Vagina (tissue), 2 donors: ENCODE measurements around the gene NOL6. TPM values are rescaled to one million over a fixed set of nuclear protein-coding genes. Genes with fewer than 3 reads are reported as not detected.

ENCODE experiments used
- DNase-seq, 2 donors: peaks; one replicate each; pipeline ENCODE4 v3.0.0-alpha.2; 2017; ENCODE audit errors: extremely low spot score in 2 of 2
- H3K27ac ChIP-seq: fragments of 200-600 bp; sonication (generic); one replicate; pipeline ENCODE4 v1.5.1; 2019
- H3K27me3 ChIP-seq: fragments of 200-600 bp; sonication (generic); one replicate; pipeline ENCODE4 v1.5.1; 2019
- H3K36me3 ChIP-seq, 2 donors: fragments of 200-600 bp; sonication (generic); one replicate each; pipeline ENCODE4 v1.5.1; 2017 to 2019
- H3K4me1 ChIP-seq: fragments of 200-600 bp; sonication (generic); one replicate; pipeline ENCODE4 v1.5.1; 2019
- H3K4me3 ChIP-seq, 2 donors: fragments of 200-600 bp; sonication (generic); 1 replicate in 1 of 2; 2 replicates in 1 of 2; pipeline ENCODE4 v1.5.1; 2016 to 2019
- H3K9me3 ChIP-seq: fragments of 200-600 bp; sonication (generic); one replicate; pipeline ENCODE4 v1.5.1; 2019
- CTCF ChIP-seq, 3 experiments: fragments of 450-650 bp in 2 of 3; fragments of 200-600 bp in 1 of 3; sonication (generic) in 1 of 3; IDR thresholded peaks; one replicate each; pipeline ENCODE4 v1.5.1; 2017 to 2019; ENCODE audit warnings: antibody characterized with exemption in 3 of 3, mild to moderate bottlenecking in 2 of 3, moderate library complexity in 2 of 3
- POLR2A ChIP-seq, 2 donors: fragments of 450-650 bp; IDR thresholded peaks; one replicate each; pipeline ENCODE4 v1.6.1; 2017; ENCODE audit warnings: antibody characterized with exemption in 2 of 2, mild to moderate bottlenecking in 2 of 2, moderate library complexity in 2 of 2
- POLR2AphosphoS5 ChIP-seq, 2 donors: sonication (generic); formaldehyde crosslinking; IDR thresholded peaks; one replicate each; pipeline ENCODE4 v1.9.0; 2017; ENCODE audit warnings: antibody characterized with exemption in 2 of 2, mild to moderate bottlenecking in 2 of 2, low read depth in 1 of 2; ENCODE audit not compliant: insufficient read depth in 1 of 2
- intact Hi-C: fragments of 100-400 bp; cut with DNase I; formaldehyde crosslinking; loops from one replicate; pipeline ENCODE4 v1.15.1; 2023
- microRNA-seq: library from miRNA; unstranded; fragments of <30 nt; microRNA quantifications from one replicate; pipeline ENCODE4, GENCODE V29; 2017; ENCODE audit warnings: borderline number of aligned reads, borderline replicate concordance
- small RNA-seq: library from RNA; depleted of rRNA; stranded (forward); fragments of <200 nt; gene quantifications from one replicate; pipeline ENCODE3, GENCODE V24; 2016
- total RNA-seq: library from RNA; depleted of rRNA; stranded (reverse); fragments of >200 nt; gene quantifications from one replicate; pipeline ENCODE4 v1.2.3, GENCODE V29; 2016

Gene NOL6
- total RNA-seq, 1 donor from 2014 or later: 25.3 TPM

- Histone ChIP-seq H3K27ac (peak overlapping the region; percentile 36), H3K4me3 (no peak overlapping the region)
- no peak for TF ChIP-seq CTCF (IDR thresholded peaks at IDR 0.05)
- TF ChIP-seq POLR2AphosphoS5 (IDR thresholded peaks at IDR 0.05; ENCODE audit: insufficient read depth in 1 of 2, low read depth in 1 of 2): peak in 1 of 2 donors; percentile 39
- TF ChIP-seq POLR2A (IDR thresholded peaks at IDR 0.05): no peak
Measured at GRCh38 chr9:33418090-33418489, 55.6 kb downstream of the NOL6 start.

GRCh38 chr9:33416996-33417395 lies 56.7 kb downstream of the NOL6 start:
- H3K27me3 ChIP-seq: no peaks in the 10 kb centered on the region
- intact Hi-C loops: loop anchor here (5.0 kb wide), 1 partner anchor 40 kb away; no protein-coding TSS in a partner anchor
- no peak for DNase-seq
- peak overlapping the region; percentile 36 for H3K27ac ChIP-seq
- TF ChIP-seq POLR2AphosphoS5 (IDR thresholded peaks at IDR 0.05; ENCODE audit: insufficient read depth in 1 of 2, low read depth in 1 of 2) (peak in 1 of 2 donors; percentile 14), POLR2A (IDR thresholded peaks at IDR 0.05) (no peak)
- no peak overlapping the region for H3K4me3 ChIP-seq
- H3K4me1 ChIP-seq: peaks cover 48% of the 10 kb centered on the region
- no peaks in the 10 kb centered on the region for H3K9me3 ChIP-seq
- no peaks in the 10 kb centered on the region for H3K36me3 ChIP-seq

More at GRCh38 chr9:33418090-33418489, 55.6 kb downstream of the NOL6 start:
- Histone ChIP-seq H3K9me3 (no peaks in the 10 kb centered on the region), H3K36me3 (no peaks in the 10 kb centered on the region), H3K27me3 (no peaks in the 10 kb centered on the region), H3K4me1 (peaks cover 48% of the 10 kb centered on the region)
- intact Hi-C loops: loop anchor here (5.0 kb wide), 1 partner anchor 41 kb away; no protein-coding TSS in a partner anchor
- DNase-seq: no peak

GRCh38 chr9:33415501-33416038 lies 58.2 kb downstream of the NOL6 start:
- no peaks in the 10 kb centered on the region for H3K9me3 ChIP-seq
- H3K27ac ChIP-seq: peak overlapping the region; percentile 31
- H3K4me3 ChIP-seq: no peak overlapping the region
- TF ChIP-seq POLR2A (IDR thresholded peaks at IDR 0.05) (no peak), CTCF (IDR thresholded peaks at IDR 0.05) (peak; percentile 47 to 64 (median 48)), POLR2AphosphoS5 (IDR thresholded peaks at IDR 0.05; ENCODE audit: insufficient read depth in 1 of 2, low read depth in 1 of 2) (peak in 1 of 2 donors; percentile 46)
- DNase-seq: no peak
- peaks cover 48% of the 10 kb centered on the region for H3K4me1 ChIP-seq
- no peaks in the 10 kb centered on the region for H3K27me3 ChIP-seq
- no peaks in the 10 kb centered on the region for H3K36me3 ChIP-seq
- intact Hi-C loops: loop anchor here (5.0 kb wide), 1 partner anchor 38 kb away; no protein-coding TSS in a partner anchor

- peaks cover 48% of the 10 kb centered on the region for H3K4me1 ChIP-seq
- H3K4me3 ChIP-seq: no peak overlapping the region
- H3K36me3 ChIP-seq: no peaks in the 10 kb centered on the region
- intact Hi-C loops: loop anchor here (5.0 kb wide), 1 partner anchor 38 kb away; no protein-coding TSS in a partner anchor
- peak overlapping the region; percentile 31 for H3K27ac ChIP-seq
- H3K9me3 ChIP-seq: no peaks in the 10 kb centered on the region
- TF ChIP-seq CTCF (IDR thresholded peaks at IDR 0.05) (no peak), POLR2A (IDR thresholded peaks at IDR 0.05) (no peak), POLR2AphosphoS5 (IDR thresholded peaks at IDR 0.05; ENCODE audit: insufficient read depth in 1 of 2, low read depth in 1 of 2) (no peak)
- H3K27me3 ChIP-seq: no peaks in the 10 kb centered on the region
- no peak for DNase-seq
Measured at GRCh38 chr9:33414889-33415500, 58.7 kb downstream of the NOL6 start.

- Histone ChIP-seq H3K27me3 (no peaks in the 10 kb centered on the region), H3K27ac (peak overlapping the region; percentile 31), H3K4me1 (peaks cover 48% of the 10 kb centered on the region), H3K36me3 (no peaks in the 10 kb centered on the region), H3K4me3 (no peak overlapping the region), H3K9me3 (no peaks in the 10 kb centered on the region)
- no peak for DNase-seq
- intact Hi-C loops: no loop called here
- no peak for TF ChIP-seq CTCF (IDR thresholded peaks at IDR 0.05)
- no peak for TF ChIP-seq POLR2AphosphoS5 (IDR thresholded peaks at IDR 0.05; ENCODE audit: insufficient read depth in 1 of 2, low read depth in 1 of 2)
- TF ChIP-seq POLR2A (IDR thresholded peaks at IDR 0.05): no peak
Measured at GRCh38 chr9:33414268-33414667, 59.5 kb downstream of the NOL6 start.

Small RNA genes lying within 50 kb of the gene (microRNA-seq; reads per million reads assigned to microRNA genes)
- gene MIR6851: not detected

Small RNA genes lying within 50 kb of the gene (small RNA-seq; reads per million reads assigned to genes)
- gene AL356218.2 (not detected), gene MIR6851 (not detected)

Other genes starting within 250 kb of the NOL6 start
- not detected for gene SPINK4, start 233.8 kb downstream of the NOL6 start, total RNA-seq
- gene BAG1, start 209.2 kb downstream of the NOL6 start, total RNA-seq: 127 TPM
- gene CHMP5, start 208.9 kb downstream of the NOL6 start, total RNA-seq: 41.5 TPM
- 34.1 TPM for gene NFX1, start 183.4 kb downstream of the NOL6 start, total RNA-seq
- 6.4 TPM for gene AQP7, start 71.4 kb downstream of the NOL6 start, total RNA-seq
- 868 TPM for gene AQP3, start 26.3 kb downstream of the NOL6 start, total RNA-seq
- 5.9 TPM for gene ANKRD18B, start 50.3 kb upstream of the NOL6 start, total RNA-seq